GM12892 (cell line): ENCODE data around the gene TRPC6.

ENCODE experiments used
- DNase-seq: peaks from one replicate; pipeline ENCODE4 v3.0.0; 2011; ENCODE audit not compliant: insufficient read length
- FAIRE-seq: peaks from 2 replicates; lab custom pipeline; 2011; peaks lifted over from hg19 to GRCh38; lab: Jason Lieb, UNC
- POLR2A ChIP-seq: IDR thresholded peaks from 2 replicates; pipeline ENCODE4 v1.6.1; 2011; ENCODE audit warnings: low read depth, low read length, control low read depth
- POLR2AphosphoS5 ChIP-seq: IDR thresholded peaks from 2 replicates; pipeline ENCODE4 v1.6.1; 2011; ENCODE audit warnings: low read depth, low read length, control low read depth
- TAF1 ChIP-seq: IDR thresholded peaks from 2 replicates; pipeline ENCODE4 v1.6.1; 2011; ENCODE audit warnings: low read depth, mild to moderate bottlenecking, control low read depth, low read length, borderline replicate concordance

Gene TRPC6

DNA sequence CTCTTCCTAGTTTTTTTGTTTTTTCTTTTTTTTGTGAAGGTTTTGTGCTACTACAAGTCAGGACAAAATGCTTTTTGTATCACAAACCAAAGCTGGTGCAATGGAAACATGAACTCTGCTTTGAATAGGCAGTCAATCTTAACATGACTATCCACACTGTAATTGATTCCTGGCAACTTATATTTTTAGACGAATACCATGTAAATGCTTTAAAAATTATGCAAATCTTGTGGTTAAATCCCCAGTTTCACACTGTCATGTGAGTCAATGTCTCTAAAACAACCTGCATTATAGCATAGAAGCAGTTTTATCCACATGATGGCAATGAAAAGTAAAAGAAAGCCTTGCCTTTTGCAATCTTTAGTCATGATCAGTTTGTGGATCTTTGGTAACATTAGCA, 8.9 kb downstream of the TRPC6 start:
- FAIRE-seq, result no peak
- DNase-seq, result no peak
- no peak for TF ChIP-seq POLR2AphosphoS5
- no peak for TF ChIP-seq POLR2A
- TF ChIP-seq TAF1, result no peak

DNA sequence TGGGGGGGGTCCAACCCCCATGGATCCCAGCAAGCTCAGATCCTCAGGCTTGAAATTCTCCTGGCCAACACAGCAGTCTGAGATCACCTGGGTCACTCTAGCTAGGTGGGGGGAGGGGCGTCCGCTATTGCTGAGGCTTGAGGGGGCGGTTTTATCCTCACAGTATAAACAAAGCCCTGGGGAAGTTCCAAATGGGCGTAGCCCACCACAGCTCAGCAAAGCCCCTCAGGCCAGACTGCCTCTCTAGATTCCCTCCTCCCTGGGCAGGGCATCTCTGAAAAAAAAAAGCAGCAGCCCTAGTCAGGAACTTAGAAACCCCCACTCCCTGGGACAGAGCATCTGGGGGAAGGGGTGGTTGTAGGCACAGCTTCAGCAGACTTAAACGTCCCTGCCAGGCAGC, 16.7 kb downstream of the TRPC6 start:
- DNase-seq (no peak), FAIRE-seq (no peak)

DNA sequence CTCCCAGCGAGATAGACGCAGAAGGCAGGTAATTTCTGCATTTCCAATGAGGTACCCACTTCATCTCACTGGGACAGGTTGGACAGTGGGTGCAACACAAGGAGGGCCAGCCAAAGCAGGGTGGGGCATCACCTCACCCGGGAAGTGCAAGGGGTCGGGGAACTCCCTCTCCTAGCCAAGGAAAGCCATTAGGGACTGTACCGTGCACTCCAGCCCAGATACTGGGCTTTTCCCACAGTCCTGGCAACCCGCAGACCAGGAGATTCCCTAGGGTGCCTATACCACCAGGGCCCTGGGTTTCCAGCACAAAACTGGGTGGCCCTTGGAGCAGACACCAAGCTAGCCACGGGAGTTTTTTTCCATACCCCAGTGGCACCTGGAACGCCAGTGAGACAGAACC, 17.2 kb downstream of the TRPC6 start:
- no peak for TF ChIP-seq TAF1
- FAIRE-seq (no peak), DNase-seq (no peak)

More for the DNA sequence above, 16.7 kb downstream of the TRPC6 start:
- no peak for TF ChIP-seq POLR2AphosphoS5
- TF ChIP-seq TAF1, result no peak
- no peak for TF ChIP-seq POLR2A

DNA sequence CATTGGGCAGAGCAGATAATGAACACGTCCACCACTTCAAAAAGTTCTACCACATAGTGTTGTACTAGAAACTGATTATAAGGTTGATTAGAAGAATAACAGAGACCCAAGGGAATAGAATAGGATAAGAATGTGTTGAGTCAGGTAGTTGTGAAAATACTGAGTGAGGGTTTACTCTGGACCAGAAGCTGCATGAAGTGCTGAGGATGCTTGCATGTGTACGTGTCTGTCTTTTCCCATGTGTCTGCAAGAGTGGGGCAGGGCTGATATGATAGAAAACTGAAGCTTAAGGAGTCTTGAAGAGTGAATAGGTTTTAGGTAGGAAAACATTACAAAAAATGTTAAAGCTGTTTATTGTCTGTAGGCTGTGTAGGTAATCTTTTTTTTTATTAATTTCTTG, 20.6 kb downstream of the TRPC6 start:
- TF ChIP-seq TAF1, result no peak
- no peak for TF ChIP-seq POLR2AphosphoS5
- TF ChIP-seq POLR2A, result no peak
- DNase-seq, result no peak
- FAIRE-seq, result no peak

DNA sequence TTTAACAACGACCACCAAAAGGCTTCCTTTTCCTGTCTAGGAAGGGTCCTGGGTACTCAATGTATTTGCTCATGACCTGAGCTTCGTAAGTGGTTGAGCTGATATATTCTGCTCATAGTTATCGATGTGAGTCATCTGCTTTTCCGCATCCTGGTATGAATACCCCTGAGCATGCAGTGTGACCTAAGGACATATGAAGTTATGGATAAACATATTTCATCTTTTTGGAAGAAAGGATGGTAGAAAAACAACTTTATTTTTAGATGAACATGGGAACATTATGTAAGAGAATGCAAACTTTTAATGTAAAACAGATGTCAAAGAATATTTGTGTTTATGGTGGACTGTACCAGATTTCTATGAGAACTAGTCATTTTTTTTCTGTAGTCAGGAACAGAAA, 28.4 kb downstream of the TRPC6 start:
- FAIRE-seq, result no peak
- TF ChIP-seq TAF1 (no peak), POLR2A (no peak), POLR2AphosphoS5 (no peak)
- no peak for DNase-seq

DNA sequence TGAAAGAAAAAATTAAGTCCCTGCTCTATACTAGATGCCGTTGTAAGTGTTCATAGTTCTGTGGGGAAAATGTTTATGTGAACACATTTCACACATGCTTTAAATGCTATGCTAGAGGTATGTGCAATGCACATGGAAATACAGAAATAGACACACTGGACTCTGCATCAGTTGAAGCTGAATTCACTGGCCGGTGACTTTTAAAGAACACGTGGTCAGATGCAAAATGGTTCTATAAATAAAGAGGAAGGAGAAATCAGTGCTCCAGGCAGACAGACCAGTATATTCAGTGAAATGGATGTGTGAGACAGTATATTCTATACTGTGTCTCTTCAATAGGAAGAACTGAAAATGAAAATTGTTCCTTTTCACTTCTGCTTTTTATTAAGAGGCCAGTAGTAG, 29.9 kb downstream of the TRPC6 start:
- FAIRE-seq (no peak), DNase-seq (no peak)
- TF ChIP-seq TAF1 (no peak), POLR2AphosphoS5 (no peak), POLR2A (no peak)

DNA sequence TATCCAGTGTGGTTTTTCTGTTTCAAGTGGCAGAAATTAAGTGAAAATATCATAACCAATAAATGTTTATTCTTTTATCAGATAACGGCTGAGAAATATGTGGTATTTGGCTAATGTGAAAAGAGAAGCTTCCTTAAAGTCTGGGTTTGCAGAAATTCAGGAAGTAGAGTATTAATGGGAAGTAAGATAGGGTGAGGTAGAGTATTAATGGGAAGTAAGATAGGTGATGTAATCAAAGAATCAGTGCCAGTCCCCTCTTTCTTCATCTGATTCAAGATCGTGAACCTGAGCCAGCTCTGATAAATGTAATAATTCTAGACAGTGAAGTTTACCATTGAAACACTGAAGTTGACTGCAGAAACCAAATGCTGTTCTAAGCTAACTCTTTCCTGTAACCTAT, 30.9 kb downstream of the TRPC6 start:
- DNase-seq (no peak), FAIRE-seq (no peak)
- TF ChIP-seq POLR2A (no peak), POLR2AphosphoS5 (no peak), TAF1 (no peak)

DNA sequence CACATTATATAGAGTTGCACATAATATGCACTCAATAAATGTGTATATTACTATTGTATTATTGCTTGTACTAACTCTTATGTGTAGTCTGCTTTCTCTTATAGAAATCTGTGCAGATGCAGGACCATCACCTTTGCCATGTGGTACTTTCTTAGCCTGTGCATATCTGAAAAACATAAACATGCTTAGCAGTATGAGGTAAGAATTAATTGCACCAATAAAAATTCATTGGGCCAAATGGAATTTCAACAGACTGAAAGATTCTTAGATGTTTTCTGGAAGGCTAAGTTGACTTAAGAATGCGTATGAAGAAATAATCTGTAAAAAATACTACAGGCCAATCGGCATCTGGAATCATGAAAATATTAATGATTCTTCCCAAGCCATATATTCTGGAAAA, 55.3 kb downstream of the TRPC6 start:
- FAIRE-seq (no peak), DNase-seq (no peak)
- TF ChIP-seq POLR2A (no peak), TAF1 (no peak), POLR2AphosphoS5 (no peak)

DNA sequence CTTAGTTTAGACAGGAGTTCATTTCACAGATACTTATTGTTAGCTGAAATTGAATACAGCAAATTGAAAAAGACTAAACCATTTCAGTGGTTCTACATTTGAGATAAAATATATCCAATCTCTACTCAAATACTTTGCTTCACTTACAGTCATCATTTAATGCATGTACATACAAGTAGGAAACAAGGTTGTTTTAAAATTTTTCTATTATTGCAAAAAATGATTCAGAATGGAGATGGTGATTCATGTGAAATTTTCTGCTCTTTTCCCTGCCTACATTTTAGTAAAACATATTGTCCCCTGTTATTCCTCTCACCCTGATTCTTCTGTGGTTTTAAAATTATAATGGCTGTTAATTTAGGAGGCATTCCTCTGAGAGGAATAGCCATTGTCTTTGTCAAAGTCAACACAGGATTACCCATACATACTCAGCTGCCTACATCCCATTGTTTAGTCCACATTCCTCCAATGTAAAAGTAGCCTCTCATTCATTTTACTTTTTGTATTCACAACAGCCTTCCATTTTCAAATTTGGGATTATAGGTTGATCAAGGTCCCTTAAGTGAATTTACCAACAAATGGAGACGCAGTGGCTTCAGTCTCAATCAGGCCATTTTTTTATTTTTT, 60.1 kb downstream of the TRPC6 start:
- FAIRE-seq, result no peak
- no peak for DNase-seq
- TF ChIP-seq TAF1 (no peak), POLR2A (no peak), POLR2AphosphoS5 (no peak)

DNA sequence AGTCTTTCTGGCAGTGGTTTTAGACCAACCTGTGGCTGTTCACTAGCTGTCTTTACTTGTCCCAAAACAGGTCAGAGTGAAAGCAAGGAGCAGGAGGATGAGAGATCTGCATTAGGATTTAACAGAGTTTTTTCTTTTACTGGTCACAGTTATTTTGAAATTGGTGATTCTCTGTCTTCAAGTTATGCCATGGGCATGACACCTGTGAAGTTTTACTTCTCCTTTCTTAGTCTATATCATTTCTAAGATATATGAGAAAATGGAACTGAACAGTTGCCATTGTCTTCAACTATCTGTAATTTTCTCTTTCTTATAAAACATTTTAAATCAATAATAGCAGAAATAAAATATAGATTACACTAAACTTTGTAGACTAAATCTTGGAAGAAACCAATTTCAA, 60.6 kb downstream of the TRPC6 start:
- DNase-seq, result no peak
- no peak for FAIRE-seq
- TF ChIP-seq POLR2A, result no peak
- TF ChIP-seq TAF1, result no peak
- no peak for TF ChIP-seq POLR2AphosphoS5

DNA sequence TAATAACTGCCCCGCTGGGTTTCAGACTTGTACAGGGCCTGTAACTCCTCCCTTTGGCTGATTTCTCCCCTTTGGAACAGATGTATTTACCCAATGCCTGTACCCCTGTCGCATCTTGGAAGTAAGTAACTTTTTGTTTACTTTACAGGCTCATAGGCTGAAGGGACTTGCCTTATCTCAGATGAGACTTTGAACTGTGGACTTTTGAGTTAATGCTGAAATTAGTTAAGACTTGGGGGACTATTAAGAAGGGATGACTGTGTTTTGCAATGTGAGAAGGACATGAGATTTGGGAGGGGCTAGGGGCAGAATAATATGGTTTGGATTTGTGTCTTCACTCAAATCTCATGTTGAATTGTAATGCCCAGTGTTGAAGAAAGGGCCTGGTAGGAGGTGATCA, 62.0 kb downstream of the TRPC6 start:
- DNase-seq (no peak), FAIRE-seq (no peak)
- TF ChIP-seq POLR2A, result no peak
- TF ChIP-seq POLR2AphosphoS5, result no peak

DNA sequence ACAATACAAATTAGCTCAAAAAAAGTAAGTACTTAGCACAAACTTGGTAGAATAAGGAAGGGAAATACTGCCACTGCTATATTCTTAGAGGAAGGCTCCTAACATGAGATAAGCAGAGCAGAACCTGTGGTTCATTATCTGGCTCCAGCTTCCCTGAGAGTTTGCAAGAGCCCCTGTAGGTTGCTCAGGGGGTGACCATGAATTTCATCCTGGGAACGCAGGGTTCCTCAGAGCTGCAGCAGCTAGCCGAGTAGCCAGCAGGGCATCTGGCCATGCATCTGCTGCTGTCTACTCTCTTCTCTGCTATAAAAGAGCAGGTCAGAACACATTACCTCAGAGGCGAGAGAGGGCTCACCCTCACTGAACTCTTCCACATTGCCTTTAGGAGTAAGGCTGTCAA, 67.3 kb downstream of the TRPC6 start:
- no peak for FAIRE-seq
- no peak for TF ChIP-seq POLR2A
- TF ChIP-seq TAF1, result no peak
- TF ChIP-seq POLR2AphosphoS5, result no peak
- DNase-seq, result no peak
